A549 treated with Hydrocortisone at 1 μM for 4 hours (cell line): ENCODE data around the gene PALMD. TPM values are rescaled to one million over a fixed set of nuclear protein-coding genes. Genes with fewer than 3 reads are reported as not detected.

Source experiments
- total RNA-seq: library from RNA; stranded (reverse); fragments of 200-300 nt; extraction: Qiagen RNA extraction; gene quantifications from 5 replicates; pipeline ENCODE4 v1.2.3, GENCODE V29; 2022

The PALMD gene
- total RNA-seq = 0.13 to 0.31 TPM (median 0.27 TPM) in 5 replicates

DNA sequence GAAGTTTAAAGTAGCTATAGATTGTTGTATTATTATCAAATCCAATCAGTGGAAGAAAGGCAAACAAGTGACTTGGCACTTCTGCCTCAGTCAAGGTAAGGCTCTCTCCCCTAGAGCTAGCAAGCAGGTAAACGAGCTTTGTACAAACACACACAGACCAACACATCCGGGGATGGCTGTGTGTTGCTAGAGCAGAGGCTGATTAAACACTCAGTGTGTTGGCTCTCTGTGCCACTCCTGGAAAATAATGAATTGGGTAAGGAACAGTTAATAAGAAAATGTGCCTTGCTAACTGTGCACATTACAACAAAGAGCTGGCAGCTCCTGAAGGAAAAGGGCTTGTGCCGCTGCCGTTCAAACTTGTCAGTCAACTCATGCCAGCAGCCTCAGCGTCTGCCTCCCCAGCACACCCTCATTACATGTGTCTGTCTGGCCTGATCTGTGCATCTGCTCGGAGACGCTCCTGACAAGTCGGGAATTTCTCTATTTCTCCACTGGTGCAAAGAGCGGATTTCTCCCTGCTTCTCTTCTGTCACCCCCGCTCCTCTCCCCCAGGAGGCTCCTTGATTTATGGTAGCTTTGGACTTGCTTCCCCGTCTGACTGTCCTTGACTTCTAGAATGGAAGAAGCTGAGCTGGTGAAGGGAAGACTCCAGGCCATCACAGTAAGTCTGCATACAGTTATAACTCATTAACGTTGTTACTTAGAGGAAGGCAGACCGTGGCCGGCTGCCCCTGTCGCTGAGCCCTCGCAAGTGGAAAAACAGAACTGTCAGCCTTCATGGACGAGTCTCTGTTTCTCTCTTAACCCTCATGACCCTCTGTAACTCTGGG lies at the start of gene PALMD:
TSS of gene PALMD (plus strand) at position 415 of the 833 bp plus-strand sequence. CDS start at position 620, 205 bp downstream.

Other genes with a start within 250 kb of the PALMD start
- 1.5 to 2.2 TPM (median 1.7 TPM) in 5 replicates for gene FRRS1, start 120.5 kb downstream of the PALMD start, total RNA-seq
- gene AGL, start 204.2 kb downstream of the PALMD start, total RNA-seq = 2.3 to 4.7 TPM (median 3.5 TPM) in 5 replicates